ENCODE results near the gene TENM3. TPM values are rescaled to one million over a fixed set of nuclear protein-coding genes. Genes with fewer than 3 reads are reported as not detected.

The TENM3 gene
- total RNA-seq, 4 donors from 2014 or later: 3.4 to 9.8 (median 6.9) TPM

- no peaks in the 10 kb centered on the region for H3K36me3 ChIP-seq
- H3K4me1 ChIP-seq: peaks cover 0 to 16% (median 0%) of the 10 kb centered on the region in 4 donors
- H3K9me3 ChIP-seq: no peaks in the 10 kb centered on the region
- no peak overlapping the region for H3K4me3 ChIP-seq
- in situ Hi-C loops (cut with MboI; ENCODE audit: low pct_ligation_motif_present in 1 of 4, low pct_unique_long_range_greater_than_20kb in 1 of 4, low sequenced_read_pairs in 3 of 4): no loop called here
- intact Hi-C loops (cut with DNase I; ENCODE audit: low total_unique reads): no loop called here
- H3K27ac ChIP-seq: no peak overlapping the region
- H3K27me3 ChIP-seq: peaks cover 3% of the 10 kb centered on the region
- no peak for TF ChIP-seq POLR2AphosphoS5 (IDR thresholded peaks at IDR 0.05)
- no peak for TF ChIP-seq EP300 (IDR thresholded peaks at IDR 0.05; ENCODE audit: low read depth)
- TF ChIP-seq POLR2A (IDR thresholded peaks at IDR 0.05): no peak
- no peak for DNase-seq
Observed at GRCh38 chr4:182491719-182492118, 248.5 kb downstream of the TENM3 start.

- H3K36me3 ChIP-seq: no peaks in the 10 kb centered on the region
- peaks cover 3% of the 10 kb centered on the region for H3K27me3 ChIP-seq
- no peaks in the 10 kb centered on the region for H3K9me3 ChIP-seq
- H3K27ac ChIP-seq: no peak overlapping the region
- peaks cover 0 to 16% (median 0%) of the 10 kb centered on the region in 4 donors for H3K4me1 ChIP-seq
- in situ Hi-C loops (cut with MboI; ENCODE audit: low pct_ligation_motif_present in 1 of 4, low pct_unique_long_range_greater_than_20kb in 1 of 4, low sequenced_read_pairs in 3 of 4) (no loop called here), intact Hi-C loops (cut with DNase I; ENCODE audit: low total_unique reads) (no loop called here)
- no peak for TF ChIP-seq POLR2AphosphoS5 (IDR thresholded peaks at IDR 0.05)
- TF ChIP-seq CTCF (IDR thresholded peaks at IDR 0.05): no peak
- TF ChIP-seq POLR2A (IDR thresholded peaks at IDR 0.05): no peak
- TF ChIP-seq EP300 (IDR thresholded peaks at IDR 0.05; ENCODE audit: low read depth): no peak
- peak overlapping the region in 1 of 4 donors; percentile 3 for H3K4me3 ChIP-seq
- 14 to 30% methylated on average over 3 of the region's 3 CpGs for WGBS, 2 donors (ENCODE audit: low coverage in 1 of 2)
- no peak for DNase-seq
Observed at GRCh38 chr4:182492423-182492822, 249.2 kb downstream of the TENM3 start.

- Histone ChIP-seq H3K27me3 (peaks cover 3% of the 10 kb centered on the region), H3K36me3 (no peaks in the 10 kb centered on the region), H3K27ac (no peak overlapping the region), H3K4me1 (peaks cover 0 to 16% (median 0%) of the 10 kb centered on the region in 4 donors), H3K4me3 (no peak overlapping the region), H3K9me3 (no peaks in the 10 kb centered on the region)
- 87 to 88% methylated on average over 2 to 3 of the region's 3 CpGs for WGBS, 2 donors (ENCODE audit: low coverage in 1 of 2)
- no peak for DNase-seq
- in situ Hi-C loops (cut with MboI; ENCODE audit: low pct_ligation_motif_present in 1 of 4, low pct_unique_long_range_greater_than_20kb in 1 of 4, low sequenced_read_pairs in 3 of 4) (no loop called here), intact Hi-C loops (cut with DNase I; ENCODE audit: low total_unique reads) (no loop called here)
- TF ChIP-seq CTCF (IDR thresholded peaks at IDR 0.05): no peak
- TF ChIP-seq POLR2AphosphoS5 (IDR thresholded peaks at IDR 0.05): no peak
- no peak for TF ChIP-seq POLR2A (IDR thresholded peaks at IDR 0.05)
- TF ChIP-seq EP300 (IDR thresholded peaks at IDR 0.05; ENCODE audit: low read depth): no peak
Observed at GRCh38 chr4:182493377-182493776, 250.2 kb downstream of the TENM3 start.

- 53 to 60% methylated on average over 2 of the region's 2 CpGs for WGBS, 2 donors (ENCODE audit: low coverage in 1 of 2)
- intact Hi-C loops (cut with DNase I; ENCODE audit: low total_unique reads) (no loop called here), in situ Hi-C loops (cut with MboI; ENCODE audit: low pct_ligation_motif_present in 1 of 4, low pct_unique_long_range_greater_than_20kb in 1 of 4, low sequenced_read_pairs in 3 of 4) (no loop called here)
- Histone ChIP-seq H3K36me3 (no peaks in the 10 kb centered on the region), H3K27ac (no peak overlapping the region), H3K9me3 (no peaks in the 10 kb centered on the region), H3K4me3 (no peak overlapping the region), H3K27me3 (peaks cover 3% of the 10 kb centered on the region), H3K4me1 (peaks cover 0 to 16% (median 0%) of the 10 kb centered on the region in 4 donors)
- DNase-seq: no peak
- TF ChIP-seq CTCF (IDR thresholded peaks at IDR 0.05): no peak
- TF ChIP-seq EP300 (IDR thresholded peaks at IDR 0.05; ENCODE audit: low read depth): no peak
- no peak for TF ChIP-seq POLR2AphosphoS5 (IDR thresholded peaks at IDR 0.05)
- no peak for TF ChIP-seq POLR2A (IDR thresholded peaks at IDR 0.05)
Observed at GRCh38 chr4:182494103-182494502, 250.9 kb downstream of the TENM3 start.

GRCh38 chr4:182495031-182495430, 251.8 kb downstream of the TENM3 start:
- Histone ChIP-seq H3K27me3 (peaks cover 3% of the 10 kb centered on the region), H3K36me3 (no peaks in the 10 kb centered on the region), H3K4me3 (no peak overlapping the region), H3K9me3 (no peaks in the 10 kb centered on the region), H3K4me1 (peaks cover 0 to 16% (median 0%) of the 10 kb centered on the region in 4 donors), H3K27ac (no peak overlapping the region)
- TF ChIP-seq CTCF (IDR thresholded peaks at IDR 0.05) (no peak), EP300 (IDR thresholded peaks at IDR 0.05; ENCODE audit: low read depth) (no peak), POLR2AphosphoS5 (IDR thresholded peaks at IDR 0.05) (no peak), POLR2A (IDR thresholded peaks at IDR 0.05) (no peak)
- intact Hi-C loops (cut with DNase I; ENCODE audit: low total_unique reads) (no loop called here), in situ Hi-C loops (cut with MboI; ENCODE audit: low pct_ligation_motif_present in 1 of 4, low pct_unique_long_range_greater_than_20kb in 1 of 4, low sequenced_read_pairs in 3 of 4) (no loop called here)
- no peak for DNase-seq
- 93 to 97% methylated on average over 3 to 5 of the region's 5 CpGs for WGBS, 2 donors (ENCODE audit: low coverage in 1 of 2)
